Testis (tissue), 3 donors: Measurements from ENCODE around the gene IL16. TPM values are rescaled to one million over a fixed set of nuclear protein-coding genes. Genes with fewer than 3 reads are reported as not detected.

Source experiments
- DNase-seq: peaks from one replicate; pipeline ENCODE4 v3.0.0-alpha.2; 2019
- H3K27ac ChIP-seq, 2 donors: fragments of 200-600 bp; sonication (generic); one replicate each; pipeline ENCODE4 v1.5.1; 2019
- H3K27me3 ChIP-seq: fragments of 200-600 bp; sonication (generic); one replicate; pipeline ENCODE4 v1.5.1; 2019
- H3K36me3 ChIP-seq: fragments of 200-600 bp; sonication (generic); one replicate; pipeline ENCODE4 v1.5.1; 2017; ENCODE audit warnings: low read depth; ENCODE audit errors: missing control alignments
- H3K4me1 ChIP-seq: fragments of 200-600 bp; sonication (generic); one replicate; pipeline ENCODE4 v1.5.1; 2019
- H3K4me3 ChIP-seq, 2 donors: fragments of 200-600 bp; sonication (generic); one replicate each; pipeline ENCODE4 v1.5.1; 2017 to 2019
- H3K9me3 ChIP-seq: fragments of 200-600 bp; sonication (generic); one replicate; pipeline ENCODE4 v1.5.1; 2017
- POLR2A ChIP-seq: fragments of 450-650 bp; IDR thresholded peaks from one replicate; pipeline ENCODE4 v1.6.1; 2017; ENCODE audit warnings: antibody characterized with exemption, mild to moderate bottlenecking, moderate library complexity
- WGBS, 2 donors: methylation state at CpG; one replicate each; pipeline ENCODE4 v1.1.5; 2018; 5-methylcytosine and 5-hydroxymethylcytosine counted together
- intact Hi-C: fragments of 100-400 bp; cut with DNase I; formaldehyde crosslinking; loops from one replicate; pipeline ENCODE4 v1.15.1; 2023; ENCODE audit warnings: low total_unique reads
- polyA plus RNA-seq: library from polyadenylated mRNA; stranded (reverse); fragments of 350-450 nt; fragmentation: Illumina TruSeq; extraction: RNeasy Lipid Tissue Mini Kit (QIAGEN cat#74804); gene quantifications from one replicate; pipeline ENCODE4 v1.2.3, GENCODE V29; 2014; ENCODE audit warnings: low read depth, low replicate concordance; ENCODE audit not compliant: insufficient read depth
- total RNA-seq, 2 donors: library from RNA; depleted of rRNA; stranded (reverse); fragments of >200 nt; gene quantifications; one replicate each; pipeline ENCODE4 v1.2.3, GENCODE V29; 2016
- TF ChIP-seq, protein P1 (sequence below), 3 experiments: fragments of 450-650 bp in 2 of 3; fragments of 200-600 bp in 1 of 3; sonication (generic) in 1 of 3; IDR thresholded peaks; one replicate each; pipeline ENCODE4 v1.5.1; 2016 to 2019; ENCODE audit warnings: antibody characterized with exemption in 3 of 3, mild to moderate bottlenecking in 2 of 3, moderate library complexity in 1 of 3

IL16 gene
- total and polyA plus RNA-seq, 3 donors from 2014 or later: 13.1 to 17.6 (median 14.9) TPM

DNA sequence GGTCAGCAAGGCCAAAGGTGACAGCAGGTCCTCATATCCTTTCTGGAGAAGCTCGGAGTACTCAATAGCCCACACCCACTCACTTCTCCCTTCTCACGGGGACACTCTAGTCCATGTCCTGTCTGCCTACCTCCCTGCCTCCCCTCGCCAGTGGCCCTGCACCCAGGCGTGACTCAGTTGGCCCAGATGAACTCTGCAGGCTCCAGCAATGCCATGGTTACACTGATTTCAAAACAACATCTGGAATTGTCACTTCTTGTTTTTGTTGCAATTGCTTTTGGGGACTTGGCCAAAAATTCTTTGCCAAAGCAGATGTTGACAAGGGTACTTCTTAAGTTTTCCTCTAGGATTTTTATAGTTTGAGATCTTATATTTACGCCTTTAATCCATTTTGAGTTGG is 13.0 kb downstream of the IL16 start:
- intact Hi-C loops: no loop called here
- Histone ChIP-seq H3K36me3 (no peaks in the 10 kb centered on the region), H3K9me3 (no peaks in the 10 kb centered on the region), H3K4me1 (no peaks in the 10 kb centered on the region), H3K27me3 (no peaks in the 10 kb centered on the region), H3K27ac (no peak overlapping the region), H3K4me3 (no peak overlapping the region)
- 76 to 81% methylated on average over 5 of the region's 5 CpGs for WGBS, 2 donors
- no peak for DNase-seq
- TF ChIP-seq POLR2A: no peak

DNA sequence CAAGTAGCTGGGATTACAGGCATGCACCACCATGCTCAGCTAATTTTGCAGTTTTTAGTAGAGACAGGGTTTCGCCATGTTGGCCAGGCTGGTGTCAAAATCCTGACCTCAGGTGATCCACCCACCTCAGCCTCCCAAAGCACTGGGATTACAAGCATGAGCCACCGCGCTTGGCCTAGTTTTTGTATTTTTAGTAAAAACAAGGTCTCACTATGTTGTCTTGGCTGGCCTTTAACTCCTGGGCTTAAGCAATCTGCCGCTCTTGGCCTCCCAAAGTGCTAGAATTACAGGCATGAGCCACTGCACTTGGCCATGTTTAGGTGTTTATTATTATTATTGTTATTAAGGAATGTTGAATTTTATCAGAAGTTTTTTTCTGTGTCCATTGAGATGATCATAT is 14.7 kb downstream of the IL16 start:
- no peak for DNase-seq
- no peaks in the 10 kb centered on the region for H3K36me3 ChIP-seq
- no peak overlapping the region for H3K4me3 ChIP-seq
- H3K27ac ChIP-seq: no peak overlapping the region
- intact Hi-C loops: no loop called here
- H3K4me1 ChIP-seq: no peaks in the 10 kb centered on the region
- TF ChIP-seq, protein P1, sequence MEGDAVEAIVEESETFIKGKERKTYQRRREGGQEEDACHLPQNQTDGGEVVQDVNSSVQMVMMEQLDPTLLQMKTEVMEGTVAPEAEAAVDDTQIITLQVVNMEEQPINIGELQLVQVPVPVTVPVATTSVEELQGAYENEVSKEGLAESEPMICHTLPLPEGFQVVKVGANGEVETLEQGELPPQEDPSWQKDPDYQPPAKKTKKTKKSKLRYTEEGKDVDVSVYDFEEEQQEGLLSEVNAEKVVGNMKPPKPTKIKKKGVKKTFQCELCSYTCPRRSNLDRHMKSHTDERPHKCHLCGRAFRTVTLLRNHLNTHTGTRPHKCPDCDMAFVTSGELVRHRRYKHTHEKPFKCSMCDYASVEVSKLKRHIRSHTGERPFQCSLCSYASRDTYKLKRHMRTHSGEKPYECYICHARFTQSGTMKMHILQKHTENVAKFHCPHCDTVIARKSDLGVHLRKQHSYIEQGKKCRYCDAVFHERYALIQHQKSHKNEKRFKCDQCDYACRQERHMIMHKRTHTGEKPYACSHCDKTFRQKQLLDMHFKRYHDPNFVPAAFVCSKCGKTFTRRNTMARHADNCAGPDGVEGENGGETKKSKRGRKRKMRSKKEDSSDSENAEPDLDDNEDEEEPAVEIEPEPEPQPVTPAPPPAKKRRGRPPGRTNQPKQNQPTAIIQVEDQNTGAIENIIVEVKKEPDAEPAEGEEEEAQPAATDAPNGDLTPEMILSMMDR (IDR thresholded peaks at IDR 0.05): no peak
- no peak for TF ChIP-seq POLR2A
- WGBS, 2 donors: 72 to 89% methylated on average over 4 of the region's 4 CpGs
- no peaks in the 10 kb centered on the region for H3K9me3 ChIP-seq
- H3K27me3 ChIP-seq: no peaks in the 10 kb centered on the region

- Histone ChIP-seq H3K4me3 (no peak overlapping the region), H3K36me3 (no peaks in the 10 kb centered on the region), H3K27me3 (no peaks in the 10 kb centered on the region), H3K4me1 (no peaks in the 10 kb centered on the region), H3K27ac (no peak overlapping the region), H3K9me3 (no peaks in the 10 kb centered on the region)
- TF ChIP-seq, protein P1 (IDR thresholded peaks at IDR 0.05): no peak
- intact Hi-C loops: no loop called here
- no peak for DNase-seq
Observed at GRCh38 chr15:81213982-81214381, 17.3 kb downstream of the IL16 start.

DNA sequence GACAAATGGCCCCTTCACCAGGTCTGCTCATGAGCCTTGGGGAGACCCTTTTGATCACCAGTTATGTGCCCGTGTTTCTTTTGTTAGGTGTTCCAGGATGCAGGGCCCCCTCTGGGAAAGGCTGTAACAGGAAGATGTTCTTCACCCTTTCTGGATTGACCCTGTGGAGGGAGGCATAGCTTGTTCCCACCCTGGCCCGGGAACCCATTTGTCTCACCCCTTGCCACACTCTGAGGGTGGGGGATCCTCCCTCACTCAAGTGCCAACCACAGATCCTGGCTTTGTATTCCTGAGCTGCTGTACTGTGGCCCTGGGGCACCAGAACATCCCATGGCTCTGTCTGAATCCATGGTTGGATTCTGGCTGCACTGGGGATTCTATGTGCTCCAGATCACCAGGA is 18.9 kb downstream of the IL16 start:
- Histone ChIP-seq H3K4me1 (no peaks in the 10 kb centered on the region), H3K9me3 (no peaks in the 10 kb centered on the region), H3K27me3 (no peaks in the 10 kb centered on the region), H3K27ac (no peak overlapping the region), H3K36me3 (no peaks in the 10 kb centered on the region), H3K4me3 (no peak overlapping the region)
- TF ChIP-seq, protein P1 (IDR thresholded peaks at IDR 0.05): no peak
- TF ChIP-seq POLR2A: no peak
- no peak for DNase-seq
- intact Hi-C loops: no loop called here
- 89 to 100% methylated on average over 1 to 2 of the region's 2 CpGs for WGBS, 2 donors

DNA sequence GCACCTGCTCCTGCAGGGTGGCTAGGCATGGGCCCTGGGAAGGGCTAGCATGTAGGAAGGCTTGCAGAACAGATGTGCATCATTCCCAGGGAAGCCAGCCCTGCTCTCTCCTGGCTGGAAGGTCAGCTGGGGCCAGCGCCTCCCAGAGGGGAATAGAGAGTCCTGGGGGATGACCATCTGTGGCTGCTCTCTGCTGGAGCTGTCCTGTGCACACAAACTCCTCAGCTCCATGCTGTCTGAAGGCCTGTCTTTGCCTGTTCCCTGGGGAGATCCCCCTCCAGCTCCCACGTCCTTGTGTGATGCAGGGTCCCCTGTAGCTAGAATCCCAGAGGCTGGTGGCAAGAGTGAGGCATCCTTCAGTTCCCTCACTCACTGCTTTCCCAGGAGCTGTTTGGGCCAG is 19.3 kb downstream of the IL16 start:
- no peaks in the 10 kb centered on the region for H3K27me3 ChIP-seq
- 85% methylated on average over 2 of the region's 2 CpGs; no CpG with 5 or more reads in 1 of the 2 donors for WGBS, 2 donors
- H3K9me3 ChIP-seq: no peaks in the 10 kb centered on the region
- no peak for DNase-seq
- H3K36me3 ChIP-seq: no peaks in the 10 kb centered on the region
- intact Hi-C loops: no loop called here
- H3K27ac ChIP-seq: no peak overlapping the region
- peaks cover 2% of the 10 kb centered on the region for H3K4me1 ChIP-seq
- TF ChIP-seq POLR2A: no peak
- TF ChIP-seq, protein P1 (IDR thresholded peaks at IDR 0.05): no peak
- no peak overlapping the region for H3K4me3 ChIP-seq
